ENCODE measurements around the gene NF2. TPM values are rescaled to one million over a fixed set of nuclear protein-coding genes. Genes with fewer than 3 reads are reported as not detected.

Gene NF2
- total RNA-seq, 4 donors from 2014 or later, result 14.6 to 60.1 (median 34.7) TPM

- 71 to 77% methylated on average over 1 to 3 of the region's 3 CpGs for WGBS, 2 donors (ENCODE audit: low coverage in 1 of 2)
- TF ChIP-seq EP300 (IDR thresholded peaks at IDR 0.05; ENCODE audit: low read depth) (no peak), POLR2AphosphoS5 (IDR thresholded peaks at IDR 0.05) (no peak), POLR2A (IDR thresholded peaks at IDR 0.05) (no peak)
- TF ChIP-seq, protein P1, sequence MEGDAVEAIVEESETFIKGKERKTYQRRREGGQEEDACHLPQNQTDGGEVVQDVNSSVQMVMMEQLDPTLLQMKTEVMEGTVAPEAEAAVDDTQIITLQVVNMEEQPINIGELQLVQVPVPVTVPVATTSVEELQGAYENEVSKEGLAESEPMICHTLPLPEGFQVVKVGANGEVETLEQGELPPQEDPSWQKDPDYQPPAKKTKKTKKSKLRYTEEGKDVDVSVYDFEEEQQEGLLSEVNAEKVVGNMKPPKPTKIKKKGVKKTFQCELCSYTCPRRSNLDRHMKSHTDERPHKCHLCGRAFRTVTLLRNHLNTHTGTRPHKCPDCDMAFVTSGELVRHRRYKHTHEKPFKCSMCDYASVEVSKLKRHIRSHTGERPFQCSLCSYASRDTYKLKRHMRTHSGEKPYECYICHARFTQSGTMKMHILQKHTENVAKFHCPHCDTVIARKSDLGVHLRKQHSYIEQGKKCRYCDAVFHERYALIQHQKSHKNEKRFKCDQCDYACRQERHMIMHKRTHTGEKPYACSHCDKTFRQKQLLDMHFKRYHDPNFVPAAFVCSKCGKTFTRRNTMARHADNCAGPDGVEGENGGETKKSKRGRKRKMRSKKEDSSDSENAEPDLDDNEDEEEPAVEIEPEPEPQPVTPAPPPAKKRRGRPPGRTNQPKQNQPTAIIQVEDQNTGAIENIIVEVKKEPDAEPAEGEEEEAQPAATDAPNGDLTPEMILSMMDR (IDR thresholded peaks at IDR 0.05), result no peak
- in situ Hi-C loops (cut with MboI; ENCODE audit: low pct_ligation_motif_present in 1 of 4, low pct_unique_long_range_greater_than_20kb in 1 of 4, low sequenced_read_pairs in 3 of 4), result loop anchor here in 2 of 4 donors (25.0 kb wide), 1 partner anchor 385 kb away; no protein-coding TSS in a partner anchor
- H3K36me3 ChIP-seq, result no peaks in the 10 kb centered on the region
- peaks cover 8 to 50% (median 18%) of the 10 kb centered on the region in 4 donors for H3K4me1 ChIP-seq
- H3K9me3 ChIP-seq, result no peaks in the 10 kb centered on the region
- no peak overlapping the region for H3K27ac ChIP-seq
- DNase-seq, result no peak
- no peaks in the 10 kb centered on the region for H3K27me3 ChIP-seq
- intact Hi-C loops (cut with DNase I; ENCODE audit: low total_unique reads), result no loop called here
- H3K4me3 ChIP-seq, result no peak overlapping the region
Measured at GRCh38 chr22:29627196-29627535, 23.7 kb downstream of the NF2 start.

- H3K36me3 ChIP-seq, result no peaks in the 10 kb centered on the region
- no peak for TF ChIP-seq POLR2A (IDR thresholded peaks at IDR 0.05)
- no peak for TF ChIP-seq EP300 (IDR thresholded peaks at IDR 0.05; ENCODE audit: low read depth)
- TF ChIP-seq, protein P1 (IDR thresholded peaks at IDR 0.05), result no peak
- TF ChIP-seq POLR2AphosphoS5 (IDR thresholded peaks at IDR 0.05), result no peak
- WGBS, 2 donors (ENCODE audit: low coverage in 1 of 2), result 87 to 91% methylated on average over 10 of the region's 10 CpGs
- in situ Hi-C loops (cut with MboI; ENCODE audit: low pct_ligation_motif_present in 1 of 4, low pct_unique_long_range_greater_than_20kb in 1 of 4, low sequenced_read_pairs in 3 of 4), result loop anchor here in 2 of 4 donors (25.0 kb wide), 1 partner anchor 383 kb away; no protein-coding TSS in a partner anchor
- no peak overlapping the region for H3K4me3 ChIP-seq
- H3K27me3 ChIP-seq, result no peaks in the 10 kb centered on the region
- no peak for DNase-seq
- intact Hi-C loops (cut with DNase I; ENCODE audit: low total_unique reads), result no loop called here
- H3K9me3 ChIP-seq, result no peaks in the 10 kb centered on the region
- H3K27ac ChIP-seq, result no peak overlapping the region
- peaks cover 0 to 30% (median 5%) of the 10 kb centered on the region in 4 donors for H3K4me1 ChIP-seq
Measured at GRCh38 chr22:29628996-29629902, 25.8 kb downstream of the NF2 start.

DNA sequence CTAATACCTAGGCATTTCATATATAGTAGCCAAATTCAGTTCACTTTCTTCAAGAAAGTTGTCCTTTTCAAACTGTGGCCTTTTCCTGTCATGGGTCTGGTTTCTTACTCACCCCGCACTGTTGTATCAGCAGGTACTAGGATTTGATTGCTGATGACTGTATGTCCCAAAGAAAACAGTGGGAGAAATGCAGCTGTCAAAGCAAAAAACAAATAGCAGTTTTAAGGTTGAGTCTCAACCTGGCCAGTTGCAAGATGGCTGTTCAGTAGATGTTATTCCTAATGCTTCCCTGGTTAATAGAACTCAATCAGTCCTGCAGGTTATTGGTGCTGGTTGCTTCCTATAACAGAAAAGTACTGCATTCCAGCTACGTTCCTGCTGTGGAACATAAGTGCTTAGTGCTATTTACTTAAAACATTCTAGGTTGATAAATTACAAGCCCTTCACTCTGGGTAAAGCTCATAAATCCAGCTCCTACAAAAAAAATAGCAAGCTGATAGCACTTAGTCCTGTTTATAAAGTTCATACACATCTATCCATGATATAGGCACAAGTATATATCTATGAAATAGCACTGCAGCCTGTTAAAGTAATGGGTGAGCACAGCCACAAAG, 26.6 kb downstream of the NF2 start:
- no peaks in the 10 kb centered on the region for H3K27me3 ChIP-seq
- in situ Hi-C loops (cut with MboI; ENCODE audit: low pct_ligation_motif_present in 1 of 4, low pct_unique_long_range_greater_than_20kb in 1 of 4, low sequenced_read_pairs in 3 of 4), result loop anchor here in 2 of 4 donors (25.0 kb wide), 1 partner anchor 382 kb away; no protein-coding TSS in a partner anchor
- no peak overlapping the region for H3K4me3 ChIP-seq
- H3K4me1 ChIP-seq, result peaks cover 0 to 22% (median 4%) of the 10 kb centered on the region in 4 donors
- H3K36me3 ChIP-seq, result no peaks in the 10 kb centered on the region
- no peak overlapping the region for H3K27ac ChIP-seq
- intact Hi-C loops (cut with DNase I; ENCODE audit: low total_unique reads), result no loop called here
- H3K9me3 ChIP-seq, result no peaks in the 10 kb centered on the region
- TF ChIP-seq, protein P1 (IDR thresholded peaks at IDR 0.05), result no peak
- TF ChIP-seq POLR2AphosphoS5 (IDR thresholded peaks at IDR 0.05) (no peak), POLR2A (IDR thresholded peaks at IDR 0.05) (no peak), EP300 (IDR thresholded peaks at IDR 0.05; ENCODE audit: low read depth) (no peak)
- DNase-seq, result no peak
- WGBS, 2 donors (ENCODE audit: low coverage in 1 of 2), result 77 to 93% methylated on average over 1 to 2 of the region's 2 CpGs

DNA sequence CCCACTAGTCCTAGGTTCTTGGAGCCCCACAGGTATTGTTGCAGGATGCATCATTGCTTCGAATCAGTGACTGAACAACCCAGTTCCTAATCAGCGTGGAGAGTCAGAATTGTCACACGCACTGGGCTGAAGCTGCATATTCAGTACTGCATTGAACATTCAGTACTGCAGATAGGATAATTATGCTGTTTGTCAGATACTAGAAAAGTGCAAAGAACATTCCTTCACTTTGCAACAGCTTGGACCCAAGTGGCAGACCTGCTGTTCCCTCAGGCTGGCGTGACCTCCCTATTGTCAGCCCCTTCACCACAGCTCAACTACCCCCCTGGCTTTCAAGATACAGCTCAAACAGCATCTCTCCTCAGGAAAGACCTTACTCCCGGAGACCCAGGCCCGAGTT, 27.6 kb downstream of the NF2 start:
- Histone ChIP-seq H3K27ac (no peak overlapping the region), H3K4me3 (no peak overlapping the region), H3K27me3 (no peaks in the 10 kb centered on the region), H3K9me3 (no peaks in the 10 kb centered on the region), H3K4me1 (peaks cover 0 to 13% (median 4%) of the 10 kb centered on the region in 4 donors), H3K36me3 (no peaks in the 10 kb centered on the region)
- WGBS, 2 donors (ENCODE audit: low coverage in 1 of 2), result 95 to 100% methylated on average over 2 to 5 of the region's 6 CpGs
- no peak for DNase-seq
- intact Hi-C loops (cut with DNase I; ENCODE audit: low total_unique reads) (no loop called here), in situ Hi-C loops (cut with MboI; ENCODE audit: low pct_ligation_motif_present in 1 of 4, low pct_unique_long_range_greater_than_20kb in 1 of 4, low sequenced_read_pairs in 3 of 4) (loop anchor here in 2 of 4 donors (25.0 kb wide), 1 partner anchor 381 kb away; no protein-coding TSS in a partner anchor)
- no peak for TF ChIP-seq POLR2AphosphoS5 (IDR thresholded peaks at IDR 0.05)
- TF ChIP-seq EP300 (IDR thresholded peaks at IDR 0.05; ENCODE audit: low read depth), result no peak
- no peak for TF ChIP-seq POLR2A (IDR thresholded peaks at IDR 0.05)
- TF ChIP-seq, protein P1 (IDR thresholded peaks at IDR 0.05), result no peak

Measured in transverse colon (tissue), 4 donors.